Stimulated activated CD4-positive, alpha-beta T cell treated with anti-CD3 and anti-CD28 coated beads, Interleukin-1b, Interleukin-23, amount 100 ng/mL, for 48 hours (primary cell): ENCODE measurements around the gene UBALD1.

ENCODE experiments used
- DNase-seq: peaks from one replicate; pipeline ENCODE4 v3.0.0-alpha.2; 2020

Gene UBALD1

GRCh38 chr16:4641895-4642294 lies 27.2 kb upstream of the UBALD1 start:
- no peak for DNase-seq

GRCh38 chr16:4641306-4641687 lies 26.6 kb upstream of the UBALD1 start:
- DNase-seq, result no peak

GRCh38 chr16:4640572-4641305 lies 26.1 kb upstream of the UBALD1 start:
- DNase-seq, result no peak

- DNase-seq, result no peak
These were observed 25.3 kb upstream of the UBALD1 start for GRCh38 chr16:4639899-4640509.

- DNase-seq, result no peak
These were observed 22.9 kb upstream of the UBALD1 start for GRCh38 chr16:4637501-4638166.

- no peak for DNase-seq
These were observed 21.5 kb upstream of the UBALD1 start for GRCh38 chr16:4636196-4636595.

GRCh38 chr16:4634768-4635167 lies 20.1 kb upstream of the UBALD1 start:
- no peak for DNase-seq

GRCh38 chr16:4633910-4634635 lies 19.4 kb upstream of the UBALD1 start:
- no peak for DNase-seq

GRCh38 chr16:4631444-4631843 lies 16.8 kb upstream of the UBALD1 start:
- DNase-seq, result no peak

- DNase-seq, result no peak
These were observed 13.6 kb upstream of the UBALD1 start for GRCh38 chr16:4628283-4628682.

- no peak for DNase-seq
These were observed 11.7 kb upstream of the UBALD1 start for GRCh38 chr16:4626396-4626795.

GRCh38 chr16:4625560-4626159 lies 11.0 kb upstream of the UBALD1 start:
- no peak for DNase-seq

GRCh38 chr16:4624827-4625559 lies 10.3 kb upstream of the UBALD1 start:
- DNase-seq, result peak; percentile 76

GRCh38 chr16:4624015-4624826 lies 9.5 kb upstream of the UBALD1 start, which contains the start of gene MGRN1:
MGRN1 (plus strand) TSS chr16:4624826; CDS start chr16:4624961, 135 bp downstream.
- peak; percentile 95 for DNase-seq

- DNase-seq, result no peak
These were observed 8.9 kb upstream of the UBALD1 start for GRCh38 chr16:4623593-4623992.

GRCh38 chr16:4618645-4619418 lies 4.1 kb upstream of the UBALD1 start:
- DNase-seq, result no peak

- DNase-seq, result no peak
These were observed 3.2 kb upstream of the UBALD1 start for GRCh38 chr16:4617880-4618279.

GRCh38 chr16:4616047-4616811 lies 1.5 kb upstream of the UBALD1 start:
- DNase-seq, result peak; percentile 100

GRCh38 chr16:4615384-4616046 lies 827 bp upstream of the UBALD1 start:
- peak; percentile 19 for DNase-seq
